K562 (cell line): ENCODE measurements around the gene LDLRAD3. TPM values are rescaled to one million over a fixed set of nuclear protein-coding genes. Genes with fewer than 3 reads are reported as not detected.
A peak's percentile ranks its signal among the peaks of the same experiment; 100 is the strongest.

ENCODE experiments used
- ATAC-seq: fragments of 200-7000 bp; cut with Tn5 transposase; 3 replicates; pipeline ENCODE4 v1.9.1; 2020; ENCODE audit warnings: moderate library complexity
- BruUV-seq: library from RNA; stranded (reverse); fragments of 400-500 nt; replicated peaks from 2 replicates; lab custom pipeline; 2021; lab: Mats Ljungman, UMichigan
- CTCF ChIA-PET: fragments of 300-600 bp; formaldehyde crosslinking; extraction: SDS; loops from one replicate; lab custom pipeline; 2021; ENCODE audit warnings: low intra/inter-chr PET ratio; lab: Yijun Ruan, JAX
- POLR2A ChIA-PET: fragments of 300-600, 350-650 bp; sonication (Branson Sonifier 250); formaldehyde crosslinking; extraction: SDS; loops from one replicate; lab custom pipeline; 2021; ENCODE audit warnings: antibody characterized with exemption, inconsistent platforms; lab: Yijun Ruan, JAX
- DNase-seq, 4 experiments: peaks; one replicate each; pipeline versions ENCODE4 v3.0.0 to v3.0.0-alpha.2; 2011 to 2018; ENCODE audit warnings: low spot score in 3 of 4, mixed read lengths in 3 of 4; ENCODE audit errors: extremely low read depth in 1 of 4
- FAIRE-seq: peaks from 2 replicates; lab custom pipeline; 2011; peaks lifted over from hg19 to GRCh38; lab: Jason Lieb, UNC
- H2AFZ ChIP-seq: 2 replicates; pipeline ENCODE4 v1.6.0; 2011; ENCODE audit warnings: low read depth, low read length, control low read depth, inconsistent platforms
- H3K27ac ChIP-seq: fragments of 200-600 bp; 3 replicates; pipeline ENCODE4 v1.8.0; 2011; ENCODE audit warnings: low read depth, mild to moderate bottlenecking, control low read depth, inconsistent platforms, low read length, moderate library complexity, mixed read lengths; ENCODE audit errors: extremely low read depth
- H3K27me3 ChIP-seq, 2 experiments: fragments of 300-600 bp in 1 of 2; 2 replicates in 1 of 2; 3 replicates in 1 of 2; pipeline versions ENCODE4 v1.6.0 to v1.8.0; 2011; ENCODE audit warnings: inconsistent platforms in 2 of 2, low read length in 2 of 2, mild to moderate bottlenecking in 1 of 2, mixed read lengths in 1 of 2, moderate library complexity in 1 of 2; ENCODE audit not compliant: control insufficient read depth in 2 of 2, insufficient read depth in 2 of 2
- H3K36me3 ChIP-seq: fragments of 300-600 bp; 3 replicates; pipeline ENCODE4 v1.8.0; 2011; ENCODE audit warnings: mild to moderate bottlenecking, low read length, inconsistent platforms; ENCODE audit not compliant: control insufficient read depth, insufficient read depth
- H3K4me1 ChIP-seq, 2 experiments: fragments of 200-600 bp in 1 of 2; replicated peaks in 1 of 2; 2 replicates in 1 of 2; 3 replicates in 1 of 2; pipeline versions ENCODE4 v1.5.1 to v1.8.0; 2011; ENCODE audit warnings: inconsistent platforms in 2 of 2, low read length in 2 of 2, mild to moderate bottlenecking in 1 of 2, mixed read lengths in 1 of 2, moderate library complexity in 1 of 2; ENCODE audit not compliant: control insufficient read depth in 2 of 2, insufficient read depth in 2 of 2
- H3K4me2 ChIP-seq: 2 replicates; pipeline ENCODE4 v1.6.1; 2011; ENCODE audit warnings: low read length, control low read depth, inconsistent platforms, mixed read lengths; ENCODE audit not compliant: insufficient read depth
- H3K4me3 ChIP-seq: fragments of 200-600 bp; sonication (generic), shearing (Covaris generic); 2 replicates; pipeline ENCODE4 v1.5.1; 2016; ENCODE audit warnings: control low read depth, inconsistent platforms
- H3K79me2 ChIP-seq: fragments of 200-600 bp; 3 replicates; pipeline ENCODE4 v1.8.0; 2011; ENCODE audit warnings: low read length, inconsistent platforms; ENCODE audit not compliant: control insufficient read depth, insufficient read depth
- H3K9ac ChIP-seq, 2 experiments: 2 replicates each; pipeline versions ENCODE4 v1.6.0 to v1.6.1; 2011; ENCODE audit warnings: low read depth in 2 of 2, low read length in 2 of 2, control low read depth in 1 of 2, inconsistent platforms in 1 of 2, mild to moderate bottlenecking in 1 of 2, mixed read lengths in 1 of 2; ENCODE audit not compliant: insufficient read depth in 1 of 2
- H3K9me1 ChIP-seq: one replicate; pipeline ENCODE4 v1.6.0; 2011; ENCODE audit warnings: inconsistent platforms, mild to moderate bottlenecking, low read length, moderate library complexity; ENCODE audit not compliant: control insufficient read depth, insufficient read depth
- H3K9me3 ChIP-seq: replicated peaks from 2 replicates; pipeline ENCODE4 v1.5.1; 2011; ENCODE audit warnings: low read depth, low read length, inconsistent platforms; ENCODE audit not compliant: control insufficient read depth, insufficient read depth
- H4K20me1 ChIP-seq: replicated peaks from 2 replicates; pipeline ENCODE4 v1.6.1; 2011; ENCODE audit warnings: low read length, inconsistent platforms, mixed read lengths; ENCODE audit not compliant: control insufficient read depth, insufficient read depth
- ADNP ChIP-seq: fragments of 200-800 bp; sonication (Bioruptor generic); IDR thresholded peaks from 2 replicates; pipeline ENCODE4 v1.6.1; 2016; ENCODE audit warnings: missing genetic modification characterization, missing compliant biosample characterization
- CREB1 ChIP-seq, 2 experiments: sonication (generic) in 1 of 2; formaldehyde crosslinking in 1 of 2; IDR thresholded peaks; 2 replicates each; pipeline versions ENCODE4 v1.6.1 to v1.8.0; 2012 to 2022; ENCODE audit warnings: inconsistent platforms in 1 of 2, mild to moderate bottlenecking in 1 of 2, missing genetic modification reagents in 1 of 2, moderate library complexity in 1 of 2
- EP300 ChIP-seq: IDR thresholded peaks from 2 replicates; pipeline ENCODE4 v1.6.1; 2012; ENCODE audit warnings: low read length, improper control_type of control experiment
- HES1 ChIP-seq: fragments of 450-650 bp; IDR thresholded peaks from 2 replicates; pipeline ENCODE4 v1.6.1; 2016; ENCODE audit warnings: low read depth, mild to moderate bottlenecking, moderate library complexity
- HMGN3 ChIP-seq: IDR thresholded peaks from 2 replicates; pipeline ENCODE4 v1.6.1; 2011; ENCODE audit warnings: borderline replicate concordance, low read depth, mild to moderate bottlenecking, mixed read lengths, low read length; ENCODE audit not compliant: insufficient read length; ENCODE audit errors: extremely low read depth
- NFIX ChIP-seq: fragments of 250-450 bp; sonication (Bioruptor Pico); IDR thresholded peaks from 2 replicates; pipeline ENCODE4 v1.4.0; 2020; ENCODE audit warnings: low read depth, mild to moderate bottlenecking, moderate library complexity
- RCOR1 ChIP-seq, 2 experiments: IDR thresholded peaks; 2 replicates each; pipeline ENCODE4 v1.6.1; 2012; ENCODE audit warnings: low read depth in 2 of 2, low read length in 2 of 2, borderline replicate concordance in 1 of 2, improper control_type of control experiment in 1 of 2
- RNF219 ChIP-seq: fragments of 250-450 bp; sonication (Bioruptor Pico); IDR thresholded peaks from 2 replicates; pipeline ENCODE4 v1.5.0; 2022; ENCODE audit warnings: mild to moderate bottlenecking
- SRF ChIP-seq, 2 experiments: fragments of 250-450, 450-650 bp in 1 of 2; sonication (Bioruptor Pico) in 1 of 2; sonication (generic) in 1 of 2; formaldehyde crosslinking; IDR thresholded peaks; 2 replicates each; pipeline versions ENCODE4 v1.5.0 to v1.5.1; 2020 to 2022; ENCODE audit warnings: mild to moderate bottlenecking in 1 of 2, missing genetic modification reagents in 1 of 2
- ZBTB12 ChIP-seq: fragments of 250-450 bp; sonication (Bioruptor Pico); IDR thresholded peaks from 2 replicates; pipeline ENCODE4 v1.4.0; 2020
- ZFP36 ChIP-seq: fragments of 150-350 bp; IDR thresholded peaks from 2 replicates; pipeline ENCODE4 v1.6.1; 2018; ENCODE audit warnings: low read length, low read depth; ENCODE audit not compliant: partially characterized antibody
- ZNF274 ChIP-seq: IDR thresholded peaks from 2 replicates; pipeline ENCODE4 v1.6.1; 2011; ENCODE audit warnings: low read depth, mild to moderate bottlenecking, low read length, moderate library complexity, borderline replicate concordance
- ZNF609 ChIP-seq: sonication (generic); formaldehyde crosslinking; IDR thresholded peaks from 2 replicates; pipeline ENCODE4 v1.8.1; 2023; ENCODE audit warnings: missing genetic modification reagents, mild to moderate bottlenecking, borderline replicate concordance
- in situ Hi-C: fragments of 300-500 bp; cut with MboI; formaldehyde crosslinking; loops from 4 replicates; pipeline ENCODE4 v1.15.0; 2018; ENCODE audit warnings: inconsistent platforms, mixed read lengths
- intact Hi-C: fragments of 100-400 bp; cut with micrococcal nuclease; formaldehyde crosslinking; loops from 2 replicates; pipeline ENCODE4 v1.14.2; 2022
- polyA plus RNA-seq, 8 experiments: library from polyadenylated mRNA; depleted of rRNA in 4 of 8; stranded (reverse) in 5 of 8; unstranded in 3 of 8; fragments of >200 nt; fragmentation: Nextera tagmentation in 2 of 8; fragmentation: Illumina TruSeq in 1 of 8; extraction: Ambion mirVana in 2 of 8; extraction: Trizol in 1 of 8; gene quantifications; 2 replicates each; pipeline versions ENCODE4 v1.2.1 to v1.2.3, GENCODE V29; 2011 to 2014; ENCODE audit warnings: inconsistent platforms in 1 of 8, missing spikeins in 1 of 8
- total RNA-seq, 7 experiments: library from RNA; depleted of rRNA in 6 of 7; stranded (reverse); fragments of >200 nt in 6 of 7; fragmentation: Illumina TruSeq in 2 of 7; extraction: Trizol in 2 of 7; gene quantifications; 2 replicates each; pipeline versions ENCODE4 v1.2.1 to v1.2.3, GENCODE V29; 2011 to 2021; ENCODE audit warnings: low replicate concordance in 1 of 7

Gene LDLRAD3
- total and polyA plus RNA-seq, 9 of the 15 experiments (the other 6 are each of a cell fraction or from before 2014, with no cell fraction given) = 0.73 to 7.2 (median 3.5) TPM

GRCh38 chr11:36127550-36127949, 183.7 kb downstream of the LDLRAD3 start:
- no peaks in the 10 kb centered on the region for H3K9me1 ChIP-seq
- FAIRE-seq (no peak), DNase-seq (no peak), ATAC-seq (no peak)
- no peak overlapping the region for H3K9ac ChIP-seq
- H3K79me2 ChIP-seq = no peaks in the 10 kb centered on the region
- no peak overlapping the region for H3K4me3 ChIP-seq
- intact Hi-C loops = loop anchor here (5.0 kb wide), 1 partner anchor 70 kb away; no protein-coding TSS in a partner anchor
- no peak overlapping the region for H2AFZ ChIP-seq
- H4K20me1 ChIP-seq = no peaks in the 10 kb centered on the region
- no peaks in the 10 kb centered on the region for H3K36me3 ChIP-seq
- no TSS peak for BruUV-seq
- in situ Hi-C loops = no loop called here
- peaks cover 11 to 31% of the 10 kb centered on the region in 2 experiments; a peak in 4 of 5 replicates for H3K4me1 ChIP-seq
- no peaks in the 10 kb centered on the region for H3K27me3 ChIP-seq
- no peaks in the 10 kb centered on the region; the same call in 1 of the 2 replicates for H3K9me3 ChIP-seq
- CTCF ChIA-PET = no interaction called here
- H3K4me2 ChIP-seq = no peak overlapping the region
- POLR2A ChIA-PET = interaction anchor here (1.2 kb wide), 1 partner anchor 23 kb away, joined by 3 read pairs; no protein-coding TSS in a partner anchor
- H3K27ac ChIP-seq = no peak overlapping the region
- TF ChIP-seq ZBTB12 = no peak
- TF ChIP-seq CREB1 (IDR thresholded peaks at IDR 0.05) = no peak
- TF ChIP-seq CREB1 (CRISPR knock-in tag; IDR thresholded peaks at IDR 0.05) = no peak
- no peak for TF ChIP-seq HES1
- TF ChIP-seq RNF219 = no peak
- TF ChIP-seq ZFP36 = peak; percentile 91
- TF ChIP-seq SRF (CRISPR knock-in tag; IDR thresholded peaks at IDR 0.05) = no peak
- TF ChIP-seq EP300 = no peak
- TF ChIP-seq RCOR1 (IDR thresholded peaks at IDR 0.05; ENCODE audit: borderline replicate concordance in 1 of 2, low read depth in 2 of 2, low read length in 2 of 2) = peak in 1 of 2 experiments; percentile 20; a peak in 1 of 4 replicates
- no peak for TF ChIP-seq NFIX (CRISPR knock-in tag)
- TF ChIP-seq ZNF609 (CRISPR knock-in tag) = no peak
- TF ChIP-seq ADNP = peak; percentile 97
- TF ChIP-seq ZNF274 = no peak
- TF ChIP-seq HMGN3 = no peak
